ENCODE measurements around the gene GPI. TPM values are rescaled to one million over a fixed set of nuclear protein-coding genes. Genes with fewer than 3 reads are reported as not detected.
"Not testable (repeated sequence)": the region's sequence is repeated elsewhere in the genome, so short reads cannot be mapped to it uniquely, and the experiment has no call there.

GPI gene
- total RNA-seq, 1 experiment from 2014 or later = 329 TPM

- Histone ChIP-seq H3K36me3 (ENCODE audit: control insufficient read depth, insufficient read depth, low read length) (peaks cover 15% of the 10 kb centered on the region), H3K9me3 (no peaks in the 10 kb centered on the region), H3K4me1 (peaks cover 12% of the 10 kb centered on the region; the same call in 1 of the 2 replicates), H3K4me3 (ENCODE audit: low read depth, low read length) (no peak overlapping the region), H3K27me3 (replicated peaks; ENCODE audit: control insufficient read depth, insufficient read depth, low read length) (no peaks in the 10 kb centered on the region)
- intact Hi-C loops (cut with micrococcal nuclease; ENCODE audit: unreplicated experiment) = no loop called here
- H3K9me3 Mint-ChIP-seq (ENCODE audit: unreplicated experiment) = no peaks in the 10 kb centered on the region
- CTCF ChIA-PET = no interaction called here
- H3K27me3 Mint-ChIP-seq (ENCODE audit: insufficient read depth, unreplicated experiment) = no peaks in the 10 kb centered on the region
- peaks cover 21% of the 10 kb centered on the region for H3K4me1 Mint-ChIP-seq (ENCODE audit: low read depth, unreplicated experiment)
- BruUV-seq (replicated peaks) = no TSS peak
- no peak overlapping the region for H3K27ac Mint-ChIP-seq (ENCODE audit: unreplicated experiment)
- peaks cover 47% of the 10 kb centered on the region for H3K36me3 Mint-ChIP-seq (ENCODE audit: insufficient read depth, unreplicated experiment)
- no peak overlapping the region for H3K4me3 Mint-ChIP-seq (ENCODE audit: unreplicated experiment)
- TF ChIP-seq CTCF (IDR thresholded peaks at IDR 0.05; ENCODE audit: insufficient read depth in 1 of 2, low read depth in 1 of 2, low read length in 1 of 2, severe bottlenecking in 1 of 2, unreplicated experiment in 1 of 2) = no peak
- POLR2A ChIA-PET = no interaction called here
- no peak for DNase-seq
Measured at GRCh38 chr19:34367624-34367957, 2.6 kb downstream of the GPI start.

GRCh38 chr19:34368338-34368737, 3.3 kb downstream of the GPI start:
- Histone ChIP-seq H3K9me3 (no peaks in the 10 kb centered on the region), H3K4me1 (peaks cover 12% of the 10 kb centered on the region; the same call in 1 of the 2 replicates), H3K36me3 (ENCODE audit: control insufficient read depth, insufficient read depth, low read length) (peaks cover 15% of the 10 kb centered on the region), H3K4me3 (ENCODE audit: low read depth, low read length) (no peak overlapping the region), H3K27me3 (replicated peaks; ENCODE audit: control insufficient read depth, insufficient read depth, low read length) (no peaks in the 10 kb centered on the region)
- H3K36me3 Mint-ChIP-seq (ENCODE audit: insufficient read depth, unreplicated experiment) = peaks cover 52% of the 10 kb centered on the region
- H3K9me3 Mint-ChIP-seq (ENCODE audit: unreplicated experiment) = no peaks in the 10 kb centered on the region
- no peak for TF ChIP-seq CTCF (IDR thresholded peaks at IDR 0.05; ENCODE audit: insufficient read depth in 1 of 2, low read depth in 1 of 2, low read length in 1 of 2, severe bottlenecking in 1 of 2, unreplicated experiment in 1 of 2)
- no peak overlapping the region for H3K4me3 Mint-ChIP-seq (ENCODE audit: unreplicated experiment)
- no TSS peak for BruUV-seq (replicated peaks)
- no peaks in the 10 kb centered on the region for H3K27me3 Mint-ChIP-seq (ENCODE audit: insufficient read depth, unreplicated experiment)
- DNase-seq = no peak
- no peak overlapping the region for H3K27ac Mint-ChIP-seq (ENCODE audit: unreplicated experiment)
- POLR2A ChIA-PET = interaction anchor here (1.4 kb wide), 1 partner anchor 9 kb away, joined by 3 read pairs; no protein-coding TSS in a partner anchor
- intact Hi-C loops (cut with micrococcal nuclease; ENCODE audit: unreplicated experiment) = no loop called here
- CTCF ChIA-PET = no interaction called here
- H3K4me1 Mint-ChIP-seq (ENCODE audit: low read depth, unreplicated experiment) = peaks cover 17% of the 10 kb centered on the region

GRCh38 chr19:34369166-34369565, 4.2 kb downstream of the GPI start:
- H3K27ac Mint-ChIP-seq (ENCODE audit: unreplicated experiment); BruUV-seq (replicated peaks); H3K9me3 ChIP-seq; CTCF ChIA-PET; H3K4me3 Mint-ChIP-seq (ENCODE audit: unreplicated experiment); H3K27me3 Mint-ChIP-seq (ENCODE audit: insufficient read depth, unreplicated experiment); H3K27me3 ChIP-seq (replicated peaks; ENCODE audit: control insufficient read depth, insufficient read depth, low read length); H3K4me3 ChIP-seq (ENCODE audit: low read depth, low read length); intact Hi-C loops (cut with micrococcal nuclease; ENCODE audit: unreplicated experiment); H3K9me3 Mint-ChIP-seq (ENCODE audit: unreplicated experiment); DNase-seq: not testable (repeated sequence)
- Histone ChIP-seq H3K36me3 (ENCODE audit: control insufficient read depth, insufficient read depth, low read length) (peaks cover 16% of the 10 kb centered on the region), H3K4me1 (peaks cover 12% of the 10 kb centered on the region; the same call in 1 of the 2 replicates)
- POLR2A ChIA-PET = interaction anchor here (1.4 kb wide), 1 partner anchor 10 kb away, joined by 3 read pairs; no protein-coding TSS in a partner anchor
- H3K4me1 Mint-ChIP-seq (ENCODE audit: low read depth, unreplicated experiment) = peaks cover 17% of the 10 kb centered on the region
- peaks cover 60% of the 10 kb centered on the region for H3K36me3 Mint-ChIP-seq (ENCODE audit: insufficient read depth, unreplicated experiment)

GRCh38 chr19:34370117-34370516, 5.1 kb downstream of the GPI start:
- ChIA-PET POLR2A (no interaction called here), CTCF (no interaction called here)
- no peak overlapping the region for H3K4me3 ChIP-seq (ENCODE audit: low read depth, low read length)
- H3K36me3 ChIP-seq (ENCODE audit: control insufficient read depth, insufficient read depth, low read length) = peaks cover 17% of the 10 kb centered on the region
- Mint-ChIP-seq H3K27ac (ENCODE audit: unreplicated experiment) (no peak overlapping the region), H3K27me3 (ENCODE audit: insufficient read depth, unreplicated experiment) (no peaks in the 10 kb centered on the region), H3K36me3 (ENCODE audit: insufficient read depth, unreplicated experiment) (peaks cover 69% of the 10 kb centered on the region), H3K4me3 (ENCODE audit: unreplicated experiment) (no peak overlapping the region), H3K9me3 (ENCODE audit: unreplicated experiment) (no peaks in the 10 kb centered on the region), H3K4me1 (ENCODE audit: low read depth, unreplicated experiment) (peaks cover 10% of the 10 kb centered on the region)
- no peak for TF ChIP-seq CTCF (IDR thresholded peaks at IDR 0.05; ENCODE audit: insufficient read depth in 1 of 2, low read depth in 1 of 2, low read length in 1 of 2, severe bottlenecking in 1 of 2, unreplicated experiment in 1 of 2)
- BruUV-seq (replicated peaks) = no TSS peak
- no peaks in the 10 kb centered on the region for H3K27me3 ChIP-seq (replicated peaks; ENCODE audit: control insufficient read depth, insufficient read depth, low read length)
- peaks cover 12% of the 10 kb centered on the region; the same call in 1 of the 2 replicates for H3K4me1 ChIP-seq
- H3K9me3 ChIP-seq = no peaks in the 10 kb centered on the region
- intact Hi-C loops (cut with micrococcal nuclease; ENCODE audit: unreplicated experiment) = no loop called here
- DNase-seq = no peak
